Right kidney (tissue), 1 donor: ENCODE data around the gene GARNL3.

Experiments
- DNase-seq: peaks from one replicate; pipeline ENCODE4 v3.0.0-alpha.2; 2016

The GARNL3 gene

DNA sequence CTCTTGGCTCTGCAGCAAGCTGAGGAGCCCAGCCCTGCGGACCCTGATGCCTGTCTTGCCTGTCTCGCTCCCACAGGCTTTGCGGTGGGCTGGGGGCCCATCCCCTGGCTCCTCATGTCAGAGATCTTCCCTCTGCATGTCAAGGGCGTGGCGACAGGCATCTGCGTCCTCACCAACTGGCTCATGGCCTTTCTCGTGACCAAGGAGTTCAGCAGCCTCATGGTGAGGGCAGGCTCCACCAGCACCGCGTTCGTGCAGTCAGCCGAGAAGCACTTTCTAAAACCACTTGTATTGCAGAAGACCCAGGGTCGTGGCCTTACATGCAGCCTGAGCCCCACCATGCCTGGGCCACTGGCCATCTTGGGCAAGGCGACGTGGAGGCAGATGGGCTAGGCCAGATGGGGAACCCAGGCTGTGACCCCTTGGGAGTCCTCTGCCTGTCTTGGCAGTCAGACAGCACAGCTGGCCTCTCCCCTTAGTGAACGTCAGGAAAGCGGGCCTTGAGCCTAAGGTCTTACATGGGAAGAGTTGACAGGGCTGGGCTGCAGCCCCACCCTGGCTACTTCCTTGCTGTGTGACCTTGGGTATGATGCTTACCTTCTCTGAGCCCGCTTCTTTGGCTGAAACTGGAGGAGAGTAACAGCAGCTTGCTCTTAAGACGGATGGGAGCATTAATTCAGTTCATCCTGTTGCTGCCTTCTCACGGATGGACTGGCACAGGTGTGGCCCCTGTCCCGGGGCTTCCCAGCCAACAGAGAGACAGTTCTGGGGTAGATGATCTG, 141.0 kb downstream of the GARNL3 start:
- DNase-seq, result no peak

GRCh38 chr9:127406799-127407491, 142.4 kb downstream of the GARNL3 start:
- DNase-seq, result no peak

GRCh38 chr9:127407492-127407843, 142.9 kb downstream of the GARNL3 start:
- DNase-seq, result no peak

DNA sequence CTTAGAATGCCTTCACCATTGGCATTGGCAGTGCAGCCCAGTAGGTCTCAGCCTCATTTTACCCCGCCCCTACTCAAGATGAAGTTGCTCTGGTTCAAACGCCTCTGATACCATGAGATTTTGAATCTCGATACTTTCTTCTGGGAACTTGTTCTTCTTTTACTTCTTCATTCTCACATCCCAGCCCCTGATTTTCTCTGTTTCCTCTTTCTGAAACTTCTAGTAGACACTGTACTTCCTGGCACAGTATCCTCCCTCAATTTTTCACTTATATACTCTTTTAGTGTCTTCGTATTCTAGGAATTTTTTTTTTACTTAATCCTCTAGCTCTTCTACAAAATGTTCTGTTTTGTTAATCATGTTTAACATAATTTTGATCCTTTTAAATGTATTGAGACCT, 146.5 kb downstream of the GARNL3 start:
- no peak for DNase-seq

- DNase-seq, result no peak
Observed at GRCh38 chr9:127415141-127415540, 150.6 kb downstream of the GARNL3 start.

DNA sequence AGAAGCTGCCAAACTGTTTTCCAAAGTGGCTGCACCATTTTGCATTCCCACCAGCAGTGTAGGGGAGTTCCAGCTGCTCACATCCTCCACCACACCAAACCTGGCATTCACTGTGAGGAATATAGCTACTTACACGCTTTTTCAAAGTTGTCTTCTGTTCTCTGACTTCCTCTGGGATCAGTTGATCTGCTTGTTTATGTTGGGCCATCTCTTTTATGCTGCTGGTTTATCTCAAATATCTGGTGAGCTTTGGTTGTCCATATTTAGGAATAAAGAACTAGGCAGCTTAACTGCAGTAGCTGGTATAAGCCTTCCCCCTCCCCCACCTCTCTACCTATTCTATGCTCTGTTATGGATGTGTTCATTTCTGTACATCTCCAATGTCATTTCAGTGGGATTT, 151.1 kb downstream of the GARNL3 start:
- no peak for DNase-seq

DNA sequence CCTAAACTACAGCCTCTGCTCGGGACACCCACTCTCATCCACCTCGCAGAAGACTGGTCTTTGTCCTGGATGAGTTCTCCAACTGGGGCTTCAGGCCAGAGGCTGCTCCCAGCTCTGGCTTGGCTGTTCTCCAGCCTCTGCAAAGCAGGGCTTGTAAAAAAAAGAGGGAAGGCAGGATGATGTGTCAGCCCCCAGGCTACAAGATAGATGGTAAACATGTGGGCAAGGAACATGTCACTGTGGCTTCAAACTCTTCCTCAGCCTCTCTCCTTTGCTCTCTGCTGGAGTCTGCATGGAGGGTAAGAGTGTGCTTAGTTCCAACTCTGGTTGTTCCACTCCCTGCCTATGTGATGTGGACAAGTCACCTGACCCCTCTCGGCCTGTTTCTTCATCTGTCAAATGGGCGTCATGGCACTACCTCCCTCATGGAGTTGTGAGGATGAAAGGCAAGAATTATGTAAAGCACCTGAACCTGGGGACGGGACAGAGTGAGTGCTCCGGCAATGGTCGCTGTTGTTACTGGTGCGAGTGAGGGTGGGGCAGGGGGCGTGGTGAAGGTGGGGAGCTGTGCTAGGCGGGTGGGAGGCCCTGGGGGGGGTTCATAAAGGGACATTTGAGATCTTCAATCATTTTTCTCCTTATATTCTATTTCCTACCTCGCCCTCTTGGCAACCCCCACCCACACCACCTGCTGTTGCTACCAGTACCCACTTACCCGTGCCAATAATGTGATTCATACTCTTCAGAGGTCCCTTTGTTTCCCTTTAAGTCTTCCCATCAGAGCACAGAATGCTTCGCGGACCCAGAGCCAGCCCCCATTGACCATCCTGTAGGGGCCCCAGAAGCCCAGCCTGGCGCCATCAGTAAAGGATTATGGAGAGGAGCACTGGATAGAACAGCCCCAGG, 152.8 kb downstream of the GARNL3 start:
- no peak for DNase-seq

DNA sequence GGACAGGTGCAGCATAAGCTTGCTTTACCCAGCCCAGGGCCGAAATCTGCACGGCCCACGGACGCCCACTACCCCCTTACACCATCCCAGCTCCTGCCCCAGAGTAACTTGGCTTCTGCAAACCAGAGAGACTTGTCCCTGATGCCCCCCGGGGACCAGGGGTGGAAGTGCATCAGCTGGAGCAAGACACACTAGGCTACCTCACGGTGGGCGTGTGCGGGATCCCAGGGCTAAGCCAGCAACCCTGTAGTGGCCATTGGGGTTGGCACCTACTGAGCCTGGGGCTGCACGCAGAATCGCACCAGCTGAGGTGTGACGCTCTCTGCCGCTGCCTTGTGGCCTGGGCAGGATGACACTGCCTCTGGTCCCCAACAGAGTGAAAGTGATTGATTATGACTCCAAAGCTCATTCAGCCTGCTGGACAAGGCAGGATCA, 153.5 kb downstream of the GARNL3 start:
- DNase-seq, result no peak

- DNase-seq, result no peak
Observed at GRCh38 chr9:127419348-127419747, 154.8 kb downstream of the GARNL3 start.

DNA sequence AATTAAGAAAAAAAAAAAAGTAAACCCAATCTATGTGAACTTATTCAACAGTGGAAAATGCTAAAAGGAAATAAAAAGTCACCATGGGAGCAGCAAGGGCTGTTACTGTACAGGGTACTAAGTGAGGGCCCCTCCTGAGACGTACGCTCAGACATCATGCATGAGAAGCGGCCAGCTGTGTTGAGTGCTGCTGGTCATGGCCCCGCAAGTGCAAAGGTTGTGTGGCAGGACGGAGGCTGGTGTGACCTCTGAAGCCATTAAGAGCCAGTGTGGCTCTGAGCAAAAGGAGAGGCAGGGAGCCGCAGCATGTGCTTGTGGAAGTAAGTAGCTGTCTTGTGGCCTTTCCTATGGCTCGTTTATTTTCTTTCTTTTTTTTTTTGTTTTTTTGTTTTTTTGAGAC, 156.5 kb downstream of the GARNL3 start:
- no peak for DNase-seq

DNA sequence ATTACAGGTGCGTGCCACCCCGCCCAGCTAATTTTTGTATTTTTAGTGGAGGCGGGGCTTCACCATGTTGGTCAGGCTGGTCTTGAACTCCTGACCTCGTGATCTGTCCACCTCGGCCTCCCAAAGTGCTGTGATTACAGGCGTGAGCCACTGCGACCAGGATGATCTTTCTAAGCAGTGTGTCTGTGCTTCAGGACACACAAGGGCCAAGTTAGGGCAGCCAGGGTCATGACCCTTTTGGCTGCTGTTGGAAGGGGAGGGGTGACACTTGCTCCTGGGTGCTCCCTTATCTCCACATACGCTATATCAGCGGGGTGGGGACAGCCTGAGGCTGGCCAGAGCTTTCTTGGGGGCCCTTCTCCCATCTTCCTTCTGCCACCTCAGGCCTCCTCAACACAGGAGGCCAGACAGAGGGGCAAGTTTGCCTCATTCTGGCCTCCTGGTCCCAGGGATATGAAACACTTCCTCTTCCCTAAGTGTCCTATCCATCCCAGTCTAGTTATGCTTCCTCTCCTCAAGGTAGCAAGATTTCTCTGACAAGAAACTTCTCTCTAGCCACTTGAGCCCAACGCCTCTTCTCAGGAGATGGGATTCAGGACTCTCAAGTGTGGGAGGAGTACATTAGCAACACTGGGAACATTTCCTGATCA, 157.7 kb downstream of the GARNL3 start:
- DNase-seq, result no peak

GRCh38 chr9:127422787-127423186, 158.2 kb downstream of the GARNL3 start:
- no peak for DNase-seq

GRCh38 chr9:127423476-127423933, 158.9 kb downstream of the GARNL3 start:
- DNase-seq, result no peak

DNA sequence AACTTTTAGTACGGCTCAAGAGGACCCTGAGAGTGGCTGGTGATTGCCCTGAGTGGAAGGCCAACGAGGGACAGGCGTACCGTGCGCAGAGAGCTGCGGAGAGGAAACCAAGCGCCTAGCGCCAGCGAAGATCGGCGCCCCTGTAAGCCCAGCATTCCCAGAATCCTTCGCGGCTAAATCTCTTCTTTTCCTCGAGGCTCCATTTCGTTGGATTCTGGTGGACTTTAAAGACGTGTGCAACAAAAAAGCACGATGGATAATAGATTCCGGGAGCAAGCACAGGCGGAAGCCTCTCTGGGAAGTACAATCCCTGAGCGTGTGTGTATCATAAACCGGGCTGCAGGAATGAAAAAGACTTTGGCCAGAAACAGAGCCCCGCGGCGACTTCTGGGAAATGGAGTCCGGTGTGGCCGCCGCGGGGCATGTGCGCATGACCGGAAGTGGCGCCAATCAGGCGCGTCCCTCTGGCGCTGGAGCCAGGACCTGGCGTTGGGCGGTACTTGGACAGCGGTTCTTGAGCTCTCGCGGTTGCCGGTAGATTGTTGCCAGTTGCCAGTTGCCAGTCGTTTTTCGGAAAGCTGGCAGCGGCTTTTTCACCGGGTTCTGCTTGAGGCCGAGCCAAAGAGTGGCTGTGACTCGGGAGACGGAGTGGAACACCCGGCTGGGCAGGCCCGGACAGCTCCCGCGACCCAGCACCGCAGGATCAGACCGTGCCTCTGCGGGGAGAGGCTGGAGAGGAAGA, 159.5 kb downstream of the GARNL3 start, which contains the start of gene ZNF79:
Gene ZNF79, plus strand, starts transcription at position 449 of the 742 bp plus-strand sequence. CDS start 406 bp downstream, outside the sequence.
- DNase-seq, result peak; percentile 98

DNA sequence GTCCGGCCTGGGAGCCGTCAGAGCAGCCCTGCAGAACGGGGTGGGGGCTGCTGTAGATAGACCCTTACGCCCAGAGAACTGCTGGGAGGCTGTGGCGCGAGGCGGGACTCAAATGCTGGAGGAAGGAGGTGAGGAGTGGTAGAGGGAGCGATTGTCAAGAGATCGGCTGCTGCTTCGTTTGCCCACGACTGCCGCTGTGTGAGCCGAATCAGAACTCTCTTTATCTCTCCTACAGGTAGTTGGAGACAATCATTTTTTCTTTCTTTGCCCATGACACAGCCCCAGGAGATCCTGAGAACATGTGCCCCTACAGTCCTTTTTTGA, 160.1 kb downstream of the GARNL3 start:
- no peak for DNase-seq

DNA sequence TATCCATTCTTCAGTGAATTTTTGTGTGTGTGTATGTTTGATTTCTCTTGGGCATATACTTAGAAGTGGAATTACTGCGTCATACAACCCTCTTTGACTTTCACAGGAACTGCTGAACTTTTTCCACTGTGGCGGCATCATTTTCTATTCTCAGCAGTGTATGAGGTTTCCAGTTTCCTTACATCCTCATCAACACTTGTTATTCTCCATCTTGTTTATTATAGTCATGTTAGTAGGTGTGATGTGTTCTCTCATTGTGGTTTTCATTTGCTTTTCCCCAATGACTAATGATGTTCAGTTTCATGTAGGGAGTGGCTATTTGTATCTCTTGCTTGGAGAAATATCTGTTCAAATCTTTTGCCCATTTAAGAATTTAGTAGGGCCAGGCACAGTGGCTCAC, 162.2 kb downstream of the GARNL3 start:
- no peak for DNase-seq

DNA sequence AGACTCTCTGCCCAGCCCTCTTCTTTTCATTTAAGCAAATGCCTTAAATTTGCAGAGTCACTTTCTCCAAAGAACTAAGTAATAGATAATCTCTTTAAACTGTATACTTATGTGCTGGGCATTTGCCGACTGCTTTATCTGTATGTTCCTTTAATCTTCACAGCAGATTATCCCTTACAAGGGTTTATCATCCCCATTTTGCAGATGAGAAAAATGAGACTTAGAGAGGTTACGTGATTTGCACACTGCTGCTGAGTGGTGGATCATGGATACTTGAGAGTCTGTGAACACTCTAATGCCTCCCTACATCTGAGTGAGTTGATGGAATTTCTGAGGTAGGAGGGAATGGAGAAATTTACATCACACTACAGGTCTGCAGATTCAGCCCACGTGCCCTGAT, 163.8 kb downstream of the GARNL3 start:
- no peak for DNase-seq

- DNase-seq, result no peak
Observed at GRCh38 chr9:127430415-127430814, 165.8 kb downstream of the GARNL3 start.

DNA sequence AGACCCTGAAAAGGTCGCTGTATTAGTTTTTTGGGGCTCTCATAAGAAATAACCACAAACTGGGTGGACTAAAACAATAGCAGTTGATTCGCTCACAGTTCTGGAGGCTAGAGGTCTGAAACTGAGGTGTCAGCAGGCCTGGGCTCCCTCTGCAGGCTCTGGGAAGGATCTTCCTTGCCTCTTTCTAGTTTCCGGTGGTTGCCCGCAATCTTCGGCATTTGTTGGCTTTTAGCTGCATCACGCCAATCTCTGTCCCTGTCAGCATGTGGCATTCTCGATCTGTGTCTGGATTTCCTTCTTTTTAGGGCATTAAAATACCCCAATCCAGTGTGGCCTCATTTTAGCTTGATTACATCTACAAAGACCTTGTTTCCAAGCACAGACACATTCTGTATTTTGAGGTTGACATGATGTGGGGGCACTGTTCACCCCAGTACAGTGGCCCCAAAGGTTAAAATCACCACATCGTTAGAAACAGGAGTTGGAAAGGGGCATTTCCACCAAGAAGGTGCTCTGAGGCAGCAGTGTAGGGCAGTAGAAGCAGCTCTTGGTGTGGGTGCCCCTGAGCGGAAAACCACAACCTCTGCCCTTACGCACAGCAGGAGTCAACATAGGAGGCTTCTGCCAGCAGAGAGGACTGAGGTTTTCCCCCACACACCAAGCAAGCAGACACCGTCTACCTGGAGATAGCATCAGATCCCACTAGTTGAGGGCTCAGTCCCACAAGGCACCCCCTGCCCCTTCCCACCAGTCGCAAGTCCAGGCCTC, 173.1 kb downstream of the GARNL3 start:
- no peak for DNase-seq

GRCh38 chr9:127438394-127438793, 173.8 kb downstream of the GARNL3 start:
- no peak for DNase-seq
